Measurements from ENCODE around the gene ORC5. TPM values are rescaled to one million over a fixed set of nuclear protein-coding genes. Genes with fewer than 3 reads are reported as not detected.

ORC5 gene
- total RNA-seq, 4 donors from 2014 or later = 18.3 to 45.3 (median 30.3) TPM

- no peak for ATAC-seq
- 54 to 63% methylated on average over 3 to 4 of the region's 4 CpGs for WGBS, 2 donors (ENCODE audit: low coverage in 1 of 2)
- H3K9me3 ChIP-seq = no peaks in the 10 kb centered on the region
These were observed 54.5 kb downstream of the ORC5 start for GRCh38 chr7:104153287-104153686.

GRCh38 chr7:104152468-104152867 is 55.3 kb downstream of the ORC5 start:
- WGBS, 2 donors (ENCODE audit: low coverage in 1 of 2) = 63 to 83% methylated on average over 1 of the region's 1 CpG
- Histone ChIP-seq H3K4me1 (no peaks in the 10 kb centered on the region), H3K4me3 (no peak overlapping the region), H3K9me3 (no peaks in the 10 kb centered on the region), H3K27me3 (no peaks in the 10 kb centered on the region), H3K27ac (no peak overlapping the region), H3K36me3 (peaks cover 0 to 15% of the 10 kb centered on the region in 2 donors)
- ATAC-seq = no peak
- TF ChIP-seq POLR2A (IDR thresholded peaks at IDR 0.05) = no peak
- no peak for TF ChIP-seq EP300 (IDR thresholded peaks at IDR 0.05)
- TF ChIP-seq, protein P1, sequence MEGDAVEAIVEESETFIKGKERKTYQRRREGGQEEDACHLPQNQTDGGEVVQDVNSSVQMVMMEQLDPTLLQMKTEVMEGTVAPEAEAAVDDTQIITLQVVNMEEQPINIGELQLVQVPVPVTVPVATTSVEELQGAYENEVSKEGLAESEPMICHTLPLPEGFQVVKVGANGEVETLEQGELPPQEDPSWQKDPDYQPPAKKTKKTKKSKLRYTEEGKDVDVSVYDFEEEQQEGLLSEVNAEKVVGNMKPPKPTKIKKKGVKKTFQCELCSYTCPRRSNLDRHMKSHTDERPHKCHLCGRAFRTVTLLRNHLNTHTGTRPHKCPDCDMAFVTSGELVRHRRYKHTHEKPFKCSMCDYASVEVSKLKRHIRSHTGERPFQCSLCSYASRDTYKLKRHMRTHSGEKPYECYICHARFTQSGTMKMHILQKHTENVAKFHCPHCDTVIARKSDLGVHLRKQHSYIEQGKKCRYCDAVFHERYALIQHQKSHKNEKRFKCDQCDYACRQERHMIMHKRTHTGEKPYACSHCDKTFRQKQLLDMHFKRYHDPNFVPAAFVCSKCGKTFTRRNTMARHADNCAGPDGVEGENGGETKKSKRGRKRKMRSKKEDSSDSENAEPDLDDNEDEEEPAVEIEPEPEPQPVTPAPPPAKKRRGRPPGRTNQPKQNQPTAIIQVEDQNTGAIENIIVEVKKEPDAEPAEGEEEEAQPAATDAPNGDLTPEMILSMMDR (IDR thresholded peaks at IDR 0.05) = no peak
- TF ChIP-seq POLR2AphosphoS5 (IDR thresholded peaks at IDR 0.05) = no peak

More at GRCh38 chr7:104153287-104153686, 54.5 kb downstream of the ORC5 start:
- TF ChIP-seq POLR2A (IDR thresholded peaks at IDR 0.05) (no peak), POLR2AphosphoS5 (IDR thresholded peaks at IDR 0.05) (no peak), EP300 (IDR thresholded peaks at IDR 0.05) (no peak)
- TF ChIP-seq, protein P1 (IDR thresholded peaks at IDR 0.05) = no peak
- no peak overlapping the region for H3K4me3 ChIP-seq
- no peak overlapping the region for H3K27ac ChIP-seq
- no peaks in the 10 kb centered on the region for H3K27me3 ChIP-seq
- H3K4me1 ChIP-seq = no peaks in the 10 kb centered on the region
- H3K36me3 ChIP-seq = peaks cover 0 to 14% of the 10 kb centered on the region in 2 donors

DNA sequence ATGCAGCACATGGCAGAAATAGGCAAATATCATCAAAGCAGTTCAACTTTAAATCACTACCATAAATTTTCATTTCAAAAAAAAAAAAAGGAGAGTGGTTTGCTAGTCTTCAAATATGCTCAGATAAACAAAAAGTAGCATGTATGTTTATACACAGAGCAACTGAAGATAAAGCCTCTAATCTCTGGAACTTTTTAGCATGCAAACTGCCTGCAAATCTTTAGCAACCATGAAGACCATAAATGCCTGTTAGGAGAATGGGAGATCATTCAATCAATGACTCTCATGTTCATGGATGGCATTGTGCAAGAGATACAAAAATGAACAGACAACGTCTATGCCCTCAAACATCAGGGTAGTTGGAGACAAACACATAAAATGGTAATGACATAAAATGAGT is 57.3 kb downstream of the ORC5 start:
- Histone ChIP-seq H3K27ac (no peak overlapping the region), H3K4me3 (no peak overlapping the region), H3K27me3 (no peaks in the 10 kb centered on the region), H3K4me1 (no peaks in the 10 kb centered on the region), H3K36me3 (peaks cover 0 to 25% of the 10 kb centered on the region in 2 donors), H3K9me3 (no peaks in the 10 kb centered on the region)
- TF ChIP-seq POLR2AphosphoS5 (IDR thresholded peaks at IDR 0.05) (no peak), POLR2A (IDR thresholded peaks at IDR 0.05) (no peak), EP300 (IDR thresholded peaks at IDR 0.05) (no peak)
- TF ChIP-seq, protein P1 (IDR thresholded peaks at IDR 0.05) = no peak
- no peak for ATAC-seq
- 83% methylated on average over 1 of the region's 1 CpG; no CpG with 5 or more reads in 1 of the 2 donors for WGBS, 2 donors (ENCODE audit: low coverage in 1 of 2)

DNA sequence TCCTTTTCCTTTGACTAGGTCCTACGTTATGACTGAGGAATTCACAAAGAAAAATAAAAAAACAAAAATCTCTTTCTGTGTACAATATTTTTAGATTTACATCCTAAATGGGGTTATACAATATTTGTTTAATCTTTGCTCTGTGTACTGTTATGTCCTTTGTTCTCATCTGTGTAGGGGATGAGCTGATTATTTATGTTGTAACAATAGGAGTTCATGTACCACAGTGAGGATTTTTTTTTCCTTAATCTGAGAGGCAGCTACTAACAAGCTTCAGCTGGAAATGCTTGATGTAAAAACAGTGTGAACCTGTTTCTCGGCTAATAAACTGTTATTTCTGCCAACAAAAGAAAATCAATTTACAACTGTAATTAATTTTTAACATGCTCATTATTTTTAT is 58.0 kb downstream of the ORC5 start:
- no peak overlapping the region for H3K4me3 ChIP-seq
- TF ChIP-seq POLR2A (IDR thresholded peaks at IDR 0.05) = no peak
- no peak for TF ChIP-seq POLR2AphosphoS5 (IDR thresholded peaks at IDR 0.05)
- TF ChIP-seq, protein P1 (IDR thresholded peaks at IDR 0.05) = no peak
- 85 to 87% methylated on average over 2 of the region's 2 CpGs for WGBS, 2 donors (ENCODE audit: low coverage in 1 of 2)
- H3K27ac ChIP-seq = no peak overlapping the region
- no peaks in the 10 kb centered on the region for H3K9me3 ChIP-seq
- H3K4me1 ChIP-seq = no peaks in the 10 kb centered on the region
- H3K27me3 ChIP-seq = no peaks in the 10 kb centered on the region
- H3K36me3 ChIP-seq = peaks cover 0 to 30% of the 10 kb centered on the region in 2 donors
- no peak for ATAC-seq

- WGBS, 2 donors (ENCODE audit: low coverage in 1 of 2) = 52 to 53% methylated on average over 2 of the region's 2 CpGs
- no peaks in the 10 kb centered on the region for H3K4me1 ChIP-seq
- H3K27me3 ChIP-seq = no peaks in the 10 kb centered on the region
- no peak overlapping the region for H3K27ac ChIP-seq
- H3K9me3 ChIP-seq = no peaks in the 10 kb centered on the region
- no peak for ATAC-seq
- TF ChIP-seq, protein P1 (IDR thresholded peaks at IDR 0.05) = no peak
- TF ChIP-seq EP300 (IDR thresholded peaks at IDR 0.05) = no peak
- TF ChIP-seq POLR2A (IDR thresholded peaks at IDR 0.05) = no peak
- TF ChIP-seq POLR2AphosphoS5 (IDR thresholded peaks at IDR 0.05) = no peak
- no peak overlapping the region for H3K4me3 ChIP-seq
- peaks cover 0 to 40% of the 10 kb centered on the region in 2 donors for H3K36me3 ChIP-seq
These were observed 65.7 kb downstream of the ORC5 start for GRCh38 chr7:104142147-104142546.
